HG03196 (cell line): Measurements from ENCODE around the gene FAM81A.

ENCODE experiments used
- ATAC-seq: cut with Tn5 transposase; IDR thresholded peaks from one replicate; pipeline ENCODE4 v1.9.1; 2021; ENCODE audit not compliant: unreplicated experiment

Gene FAM81A

GRCh38 chr15:59539799-59540198 lies 101.8 kb downstream of the FAM81A start:
- no peak for ATAC-seq

- ATAC-seq, result no peak
These were observed 102.7 kb downstream of the FAM81A start for GRCh38 chr15:59540654-59541053.

GRCh38 chr15:59541750-59542149 lies 103.8 kb downstream of the FAM81A start:
- ATAC-seq, result no peak

- peak; percentile 61 for ATAC-seq
These were observed 105.9 kb downstream of the FAM81A start for GRCh38 chr15:59543721-59544547.

- no peak for ATAC-seq
These were observed 107.6 kb downstream of the FAM81A start for GRCh38 chr15:59545573-59545972.

GRCh38 chr15:59548501-59549226 lies 110.7 kb downstream of the FAM81A start:
- no peak for ATAC-seq

GRCh38 chr15:59549301-59550185 lies 111.6 kb downstream of the FAM81A start:
- ATAC-seq, result no peak

GRCh38 chr15:59550530-59550929 lies 112.5 kb downstream of the FAM81A start:
- ATAC-seq, result no peak

GRCh38 chr15:59550956-59551355 lies 113.0 kb downstream of the FAM81A start:
- no peak for ATAC-seq

GRCh38 chr15:59553879-59554735 lies 116.1 kb downstream of the FAM81A start:
- no peak for ATAC-seq

- ATAC-seq, result no peak
These were observed 117.7 kb downstream of the FAM81A start for GRCh38 chr15:59555696-59556095.

- no peak for ATAC-seq
These were observed 118.4 kb downstream of the FAM81A start for GRCh38 chr15:59556380-59556779.

GRCh38 chr15:59557581-59557980 lies 119.6 kb downstream of the FAM81A start:
- ATAC-seq, result no peak

- no peak for ATAC-seq
These were observed 120.9 kb downstream of the FAM81A start for GRCh38 chr15:59558851-59559250.

GRCh38 chr15:59561547-59561946 lies 123.6 kb downstream of the FAM81A start:
- no peak for ATAC-seq

GRCh38 chr15:59562448-59563186 lies 124.6 kb downstream of the FAM81A start:
- no peak for ATAC-seq

- no peak for ATAC-seq
These were observed 127.3 kb downstream of the FAM81A start for GRCh38 chr15:59565299-59565698.

GRCh38 chr15:59567324-59567723 lies 129.3 kb downstream of the FAM81A start:
- no peak for ATAC-seq

- ATAC-seq, result no peak
These were observed 131.5 kb downstream of the FAM81A start for GRCh38 chr15:59569477-59569876.

GRCh38 chr15:59570315-59570714 lies 132.3 kb downstream of the FAM81A start:
- no peak for ATAC-seq
